HepG2 (cell line): ENCODE data around the gene MRPL38. TPM values are rescaled to one million over a fixed set of nuclear protein-coding genes. Genes with fewer than 3 reads are reported as not detected.

Source experiments
- AGO1 ChIP-seq: fragments of 200-400 bp; formaldehyde crosslinking; IDR thresholded peaks from 2 replicates; pipeline ENCODE4 v1.6.1; 2017; ENCODE audit warnings: mild to moderate bottlenecking, low read depth, low read length, moderate library complexity; ENCODE audit not compliant: poor library complexity, severe bottlenecking
- FOXM1 ChIP-seq: sonication (generic); formaldehyde crosslinking; IDR thresholded peaks from 2 replicates; pipeline ENCODE4 v1.5.0; 2020; ENCODE audit warnings: missing genetic modification reagents
- HOXA9 ChIP-seq: sonication (generic); formaldehyde crosslinking; IDR thresholded peaks from 2 replicates; pipeline ENCODE4 v1.8.1; 2022; ENCODE audit warnings: missing genetic modification reagents, mild to moderate bottlenecking, moderate library complexity, borderline replicate concordance
- MXD4 ChIP-seq: IDR thresholded peaks from 2 replicates; pipeline ENCODE4 v1.6.1; 2016; ENCODE audit warnings: mild to moderate bottlenecking, missing biosample characterization, missing genetic modification reagents
- MZF1 ChIP-seq: sonication (generic); formaldehyde crosslinking; IDR thresholded peaks from 2 replicates; pipeline ENCODE4 v1.8.1; 2023; ENCODE audit warnings: mild to moderate bottlenecking, missing genetic modification reagents, borderline replicate concordance
- NFYB ChIP-seq: sonication (generic); formaldehyde crosslinking; IDR thresholded peaks from 2 replicates; pipeline ENCODE4 v1.4.0; 2020; ENCODE audit warnings: missing genetic modification reagents
- POLR2AphosphoS5 ChIP-seq: IDR thresholded peaks from 2 replicates; pipeline ENCODE4 v1.6.1; 2012; ENCODE audit warnings: low read depth, low read length
- SIX1 ChIP-seq: sonication (generic); formaldehyde crosslinking; IDR thresholded peaks from 2 replicates; pipeline ENCODE4 v1.4.0; 2020; ENCODE audit warnings: missing genetic modification reagents, borderline replicate concordance
- ZFP37 ChIP-seq: sonication (generic); formaldehyde crosslinking; IDR thresholded peaks from 2 replicates; pipeline ENCODE4 v1.4.0; 2020; ENCODE audit warnings: missing genetic modification reagents, borderline replicate concordance
- ZNF292 ChIP-seq: sonication (generic); formaldehyde crosslinking; IDR thresholded peaks from 2 replicates; pipeline ENCODE4 v1.8.1; 2022; ENCODE audit warnings: mild to moderate bottlenecking, low read depth, missing genetic modification reagents, borderline replicate concordance
- ZNF367 ChIP-seq: sonication (generic); formaldehyde crosslinking; IDR thresholded peaks from 2 replicates; pipeline ENCODE4 v1.4.0; 2020; ENCODE audit warnings: missing genetic modification reagents, borderline replicate concordance
- ZNF776 ChIP-seq: sonication (generic); formaldehyde crosslinking; IDR thresholded peaks from 2 replicates; pipeline ENCODE4 v1.4.0; 2020; ENCODE audit warnings: mild to moderate bottlenecking, missing genetic modification reagents
- ZNF839 ChIP-seq: sonication (generic); formaldehyde crosslinking; IDR thresholded peaks from 2 replicates; pipeline ENCODE4 v1.4.0; 2020; ENCODE audit warnings: missing genetic modification reagents, mild to moderate bottlenecking, borderline replicate concordance
- polyA plus RNA-seq, 8 experiments: library from polyadenylated mRNA; depleted of rRNA in 3 of 8; stranded (reverse) in 7 of 8; unstranded in 1 of 8; fragments of >200 nt; fragmentation: Illumina TruSeq in 4 of 8; extraction: Trizol in 4 of 8; gene quantifications; 2 replicates each; pipeline versions ENCODE4 v1.2.1 to v1.2.3, GENCODE V29; 2011 to 2016; ENCODE audit warnings: low read depth in 4 of 8, missing spikeins in 1 of 8, mixed read lengths in 1 of 8; ENCODE audit not compliant: insufficient read depth in 1 of 8
- total RNA-seq, 5 experiments: library from RNA; depleted of rRNA; stranded (reverse); fragments of >200 nt; fragmentation: Illumina TruSeq; extraction: Trizol; gene quantifications; 2 replicates each; pipeline ENCODE4 v1.2.3, GENCODE V29; 2016; ENCODE audit warnings: low read depth in 1 of 5
- TF ChIP-seq, protein P1 (sequence below): sonication (generic); formaldehyde crosslinking; IDR thresholded peaks from 2 replicates; pipeline ENCODE4 v1.8.0; 2022; ENCODE audit warnings: mild to moderate bottlenecking, missing genetic modification reagents
- TF ChIP-seq, protein P2 (sequence below): sonication (generic); formaldehyde crosslinking; IDR thresholded peaks from 2 replicates; pipeline ENCODE4 v1.4.0; 2020; ENCODE audit warnings: missing genetic modification reagents, mild to moderate bottlenecking, borderline replicate concordance
- TF ChIP-seq, protein P3 (sequence below): sonication (generic); formaldehyde crosslinking; IDR thresholded peaks from 2 replicates; pipeline ENCODE4 v1.4.0; 2020; ENCODE audit warnings: low read depth, mild to moderate bottlenecking, missing genetic modification reagents
- TF ChIP-seq, protein P4 (sequence below): sonication (generic); formaldehyde crosslinking; IDR thresholded peaks from 2 replicates; pipeline ENCODE4 v1.8.0; 2022; ENCODE audit warnings: missing genetic modification reagents, mild to moderate bottlenecking, inconsistent platforms, borderline replicate concordance
- TF ChIP-seq, protein P5 (sequence below): sonication (generic); formaldehyde crosslinking; IDR thresholded peaks from 2 replicates; pipeline ENCODE4 v1.4.0; 2020; ENCODE audit warnings: missing genetic modification reagents, borderline replicate concordance

MRPL38 gene
- total and polyA plus RNA-seq, 2 of the 13 experiments (the other 11 are each of a cell fraction or from before 2014, with no cell fraction given): 83.7 to 125 TPM

DNA sequence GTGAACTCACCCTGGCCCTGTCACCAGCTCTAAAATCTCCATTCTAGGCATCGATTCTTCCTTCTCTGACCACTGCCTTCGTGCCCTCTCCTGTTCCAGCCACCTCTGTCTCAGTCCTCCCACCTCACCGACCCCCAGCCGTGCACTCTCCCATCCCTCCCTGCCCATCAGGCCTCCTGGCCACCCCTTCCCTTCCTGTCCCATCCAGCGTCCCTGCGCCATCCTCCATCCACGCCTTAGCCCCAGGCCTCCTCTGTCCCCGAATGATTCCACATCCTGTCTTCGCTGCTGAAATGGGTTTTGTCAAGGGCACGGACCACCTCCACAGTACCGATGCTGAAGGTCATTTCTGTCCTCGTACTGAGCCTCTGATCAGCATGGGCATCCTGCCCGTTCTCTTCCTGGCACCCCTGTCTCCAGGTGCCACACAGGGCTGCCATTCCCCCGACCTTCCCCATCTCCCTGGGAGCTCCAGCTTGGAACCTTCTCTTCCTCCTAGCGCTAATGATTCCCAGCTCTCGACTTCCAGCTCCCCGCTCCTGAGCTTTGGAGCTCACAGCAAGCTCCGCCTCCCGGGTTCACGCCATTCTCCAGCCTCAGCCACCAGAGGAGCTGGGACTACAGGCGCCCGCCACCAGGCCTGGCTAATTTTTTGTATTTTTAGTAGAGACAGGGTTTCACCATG lies 10.5 kb downstream of the MRPL38 start (continued):
- no peak; the same call in 1 of the 2 replicates for TF ChIP-seq ZNF367 (CRISPR knock-in tag)
- TF ChIP-seq FOXM1 (CRISPR knock-in tag): no peak
- TF ChIP-seq ZNF839: no peak
- TF ChIP-seq AGO1: no peak
- TF ChIP-seq, protein P1, sequence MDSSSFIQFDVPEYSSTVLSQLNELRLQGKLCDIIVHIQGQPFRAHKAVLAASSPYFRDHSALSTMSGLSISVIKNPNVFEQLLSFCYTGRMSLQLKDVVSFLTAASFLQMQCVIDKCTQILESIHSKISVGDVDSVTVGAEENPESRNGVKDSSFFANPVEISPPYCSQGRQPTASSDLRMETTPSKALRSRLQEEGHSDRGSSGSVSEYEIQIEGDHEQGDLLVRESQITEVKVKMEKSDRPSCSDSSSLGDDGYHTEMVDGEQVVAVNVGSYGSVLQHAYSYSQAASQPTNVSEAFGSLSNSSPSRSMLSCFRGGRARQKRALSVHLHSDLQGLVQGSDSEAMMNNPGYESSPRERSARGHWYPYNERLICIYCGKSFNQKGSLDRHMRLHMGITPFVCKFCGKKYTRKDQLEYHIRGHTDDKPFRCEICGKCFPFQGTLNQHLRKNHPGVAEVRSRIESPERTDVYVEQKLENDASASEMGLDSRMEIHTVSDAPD (CRISPR knock-in tag): no peak
- no peak for TF ChIP-seq MXD4 (CRISPR knock-in tag)
- TF ChIP-seq, protein P2, sequence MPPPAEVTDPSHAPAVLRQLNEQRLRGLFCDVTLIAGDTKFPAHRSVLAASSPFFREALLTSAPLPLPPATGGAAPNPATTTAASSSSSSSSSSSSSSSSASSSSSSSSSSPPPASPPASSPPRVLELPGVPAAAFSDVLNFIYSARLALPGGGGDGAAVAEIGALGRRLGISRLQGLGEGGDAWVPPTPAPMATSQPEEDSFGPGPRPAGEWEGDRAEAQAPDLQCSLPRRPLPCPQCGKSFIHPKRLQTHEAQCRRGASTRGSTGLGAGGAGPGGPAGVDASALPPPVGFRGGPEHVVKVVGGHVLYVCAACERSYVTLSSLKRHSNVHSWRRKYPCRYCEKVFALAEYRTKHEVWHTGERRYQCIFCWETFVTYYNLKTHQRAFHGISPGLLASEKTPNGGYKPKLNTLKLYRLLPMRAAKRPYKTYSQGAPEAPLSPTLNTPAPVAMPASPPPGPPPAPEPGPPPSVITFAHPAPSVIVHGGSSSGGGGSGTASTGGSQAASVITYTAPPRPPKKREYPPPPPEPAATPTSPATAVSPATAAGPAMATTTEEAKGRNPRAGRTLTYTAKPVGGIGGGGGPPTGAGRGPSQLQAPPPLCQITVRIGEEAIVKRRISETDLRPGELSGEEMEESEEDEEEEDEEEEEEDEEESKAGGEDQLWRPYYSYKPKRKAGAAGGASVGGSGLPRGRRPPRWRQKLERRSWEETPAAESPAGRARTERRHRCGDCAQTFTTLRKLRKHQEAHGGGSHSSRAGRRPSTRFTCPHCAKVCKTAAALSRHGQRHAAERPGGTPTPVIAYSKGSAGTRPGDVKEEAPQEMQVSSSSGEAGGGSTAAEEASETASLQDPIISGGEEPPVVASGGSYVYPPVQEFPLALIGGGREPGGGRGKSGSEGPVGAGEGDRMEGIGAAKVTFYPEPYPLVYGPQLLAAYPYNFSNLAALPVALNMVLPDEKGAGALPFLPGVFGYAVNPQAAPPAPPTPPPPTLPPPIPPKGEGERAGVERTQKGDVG: no peak
- TF ChIP-seq SIX1 (CRISPR knock-in tag): no peak
- TF ChIP-seq MZF1 (CRISPR knock-in tag): no peak
- TF ChIP-seq, protein P3, sequence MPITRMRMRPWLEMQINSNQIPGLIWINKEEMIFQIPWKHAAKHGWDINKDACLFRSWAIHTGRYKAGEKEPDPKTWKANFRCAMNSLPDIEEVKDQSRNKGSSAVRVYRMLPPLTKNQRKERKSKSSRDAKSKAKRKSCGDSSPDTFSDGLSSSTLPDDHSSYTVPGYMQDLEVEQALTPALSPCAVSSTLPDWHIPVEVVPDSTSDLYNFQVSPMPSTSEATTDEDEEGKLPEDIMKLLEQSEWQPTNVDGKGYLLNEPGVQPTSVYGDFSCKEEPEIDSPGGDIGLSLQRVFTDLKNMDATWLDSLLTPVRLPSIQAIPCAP: no peak
- TF ChIP-seq, protein P4, sequence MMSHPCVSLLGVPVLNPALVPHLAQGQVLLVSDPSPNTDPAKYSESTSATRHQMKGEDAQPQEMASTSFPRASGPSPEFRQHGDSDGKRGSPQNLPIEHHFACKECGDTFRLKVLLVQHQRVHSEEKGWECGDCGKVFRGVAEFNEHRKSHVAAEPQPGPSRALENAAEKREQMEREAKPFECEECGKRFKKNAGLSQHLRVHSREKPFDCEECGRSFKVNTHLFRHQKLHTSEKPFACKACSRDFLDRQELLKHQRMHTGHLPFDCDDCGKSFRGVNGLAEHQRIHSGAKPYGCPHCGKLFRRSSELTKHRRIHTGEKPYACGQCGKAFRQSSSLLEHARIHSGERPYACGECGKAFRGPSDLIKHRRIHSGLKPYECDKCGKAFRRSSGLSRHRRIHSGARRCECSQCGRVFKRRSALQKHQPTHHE: no peak; the same call in 1 of the 2 replicates
- TF ChIP-seq, protein P5, sequence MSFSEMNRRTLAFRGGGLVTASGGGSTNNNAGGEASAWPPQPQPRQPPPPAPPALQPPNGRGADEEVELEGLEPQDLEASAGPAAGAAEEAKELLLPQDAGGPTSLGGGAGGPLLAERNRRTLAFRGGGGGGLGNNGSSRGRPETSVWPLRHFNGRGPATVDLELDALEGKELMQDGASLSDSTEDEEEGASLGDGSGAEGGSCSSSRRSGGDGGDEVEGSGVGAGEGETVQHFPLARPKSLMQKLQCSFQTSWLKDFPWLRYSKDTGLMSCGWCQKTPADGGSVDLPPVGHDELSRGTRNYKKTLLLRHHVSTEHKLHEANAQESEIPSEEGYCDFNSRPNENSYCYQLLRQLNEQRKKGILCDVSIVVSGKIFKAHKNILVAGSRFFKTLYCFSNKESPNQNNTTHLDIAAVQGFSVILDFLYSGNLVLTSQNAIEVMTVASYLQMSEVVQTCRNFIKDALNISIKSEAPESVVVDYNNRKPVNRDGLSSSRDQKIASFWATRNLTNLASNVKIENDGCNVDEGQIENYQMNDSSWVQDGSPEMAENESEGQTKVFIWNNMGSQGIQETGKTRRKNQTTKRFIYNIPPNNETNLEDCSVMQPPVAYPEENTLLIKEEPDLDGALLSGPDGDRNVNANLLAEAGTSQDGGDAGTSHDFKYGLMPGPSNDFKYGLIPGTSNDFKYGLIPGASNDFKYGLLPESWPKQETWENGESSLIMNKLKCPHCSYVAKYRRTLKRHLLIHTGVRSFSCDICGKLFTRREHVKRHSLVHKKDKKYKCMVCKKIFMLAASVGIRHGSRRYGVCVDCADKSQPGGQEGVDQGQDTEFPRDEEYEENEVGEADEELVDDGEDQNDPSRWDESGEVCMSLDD: no peak
- TF ChIP-seq ZFP37 (CRISPR knock-in tag): no peak
- TF ChIP-seq NFYB: no peak
- no peak for TF ChIP-seq HOXA9 (CRISPR knock-in tag)
- peak; percentile 71; the same call in 1 of the 2 replicates for TF ChIP-seq ZNF776 (CRISPR knock-in tag)
- TF ChIP-seq POLR2AphosphoS5: 0 out of 2 replicates have a peak, but pooled peaks have one; percentile 14
- TF ChIP-seq ZNF292 (CRISPR knock-in tag): no peak; the same call in 1 of the 2 replicates
